Mesodermal cell (in vitro differentiated cells): ENCODE results near the gene KIAA2012.

Experiments
- H3K27ac ChIP-seq: 2 replicates; pipeline ENCODE4 v1.7.0; 2013; ENCODE audit warnings: mild to moderate bottlenecking, low read depth, low read length, moderate library complexity; ENCODE audit not compliant: severe bottlenecking
- H3K36me3 ChIP-seq: 2 replicates; pipeline ENCODE4 v1.7.1; 2013; ENCODE audit warnings: mild to moderate bottlenecking, low read length, moderate library complexity; ENCODE audit not compliant: control insufficient read depth, insufficient read depth
- H3K4me1 ChIP-seq: one replicate; pipeline ENCODE4 v1.7.1; 2013; ENCODE audit warnings: mild to moderate bottlenecking, low read length; ENCODE audit not compliant: insufficient read depth, control insufficient read depth, poor library complexity, severe bottlenecking
- H3K4me3 ChIP-seq: 2 replicates; pipeline ENCODE4 v1.7.0; 2013; ENCODE audit warnings: low read length, control low read depth, mild to moderate bottlenecking; ENCODE audit not compliant: insufficient read depth, poor library complexity, severe bottlenecking; ENCODE audit errors: extremely low read depth
- H3K9me3 ChIP-seq: 2 replicates; pipeline ENCODE4 v1.7.1; 2013; ENCODE audit warnings: mild to moderate bottlenecking, low read length, moderate library complexity; ENCODE audit not compliant: control insufficient read depth
- WGBS, 2 experiments: methylation state at CpG; one replicate each; pipeline ENCODE4 v1.1.5; 2013; ENCODE audit warnings: missing lambda C conversion rate in 2 of 2; ENCODE audit not compliant: insufficient coverage in 2 of 2; 5-methylcytosine and 5-hydroxymethylcytosine counted together

The KIAA2012 gene

GRCh38 chr2:202114291-202114690, 41.2 kb downstream of the KIAA2012 start:
- H3K4me3 ChIP-seq: no peak overlapping the region
- WGBS, 2 experiments: 100% methylated on average over 1 of the region's 1 CpG; no CpG with 5 or more reads in 1 of the 2 experiments
- no peak overlapping the region for H3K27ac ChIP-seq
- H3K4me1 ChIP-seq: peaks cover 3% of the 10 kb centered on the region
- no peaks in the 10 kb centered on the region for H3K9me3 ChIP-seq
- H3K36me3 ChIP-seq: no peaks in the 10 kb centered on the region

GRCh38 chr2:202114795-202115194, 41.7 kb downstream of the KIAA2012 start:
- no peak overlapping the region for H3K27ac ChIP-seq
- H3K4me1 ChIP-seq: peaks cover 3% of the 10 kb centered on the region
- no peak overlapping the region for H3K4me3 ChIP-seq
- no peaks in the 10 kb centered on the region for H3K9me3 ChIP-seq
- no peaks in the 10 kb centered on the region for H3K36me3 ChIP-seq
- WGBS, 2 experiments: no CpG with 5 or more reads among the region's 1 CpG

DNA sequence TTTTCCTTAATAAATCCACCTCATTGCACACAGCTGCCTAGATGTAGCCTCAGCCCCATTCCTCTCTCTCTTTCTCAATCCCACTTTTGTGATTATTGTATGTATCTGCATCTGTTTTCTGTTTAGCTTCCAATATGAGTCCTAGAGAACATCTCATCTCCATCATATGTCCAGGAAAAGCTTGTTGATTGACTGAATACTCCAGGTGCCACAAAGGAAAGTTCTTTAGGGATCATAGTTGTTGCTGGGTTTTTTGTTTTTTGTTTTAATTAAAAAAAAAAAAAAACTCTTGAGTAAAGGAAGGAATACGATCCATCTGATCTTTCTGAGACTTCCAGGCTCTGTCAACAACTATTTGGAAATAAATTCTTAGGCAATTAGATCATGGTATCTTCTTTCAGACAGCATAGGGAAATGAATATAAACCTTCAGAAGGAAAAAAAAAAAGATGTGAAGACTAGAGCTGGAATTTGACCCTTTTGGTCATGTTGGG, 42.5 kb downstream of the KIAA2012 start:
- H3K36me3 ChIP-seq: no peaks in the 10 kb centered on the region
- peaks cover 3% of the 10 kb centered on the region for H3K4me1 ChIP-seq
- H3K4me3 ChIP-seq: no peak overlapping the region
- peaks cover 5% of the 10 kb centered on the region for H3K9me3 ChIP-seq
- 60% methylated on average over 1 of the region's 1 CpG; no CpG with 5 or more reads in 1 of the 2 experiments for WGBS, 2 experiments
- peak overlapping the region; percentile 4 for H3K27ac ChIP-seq

DNA sequence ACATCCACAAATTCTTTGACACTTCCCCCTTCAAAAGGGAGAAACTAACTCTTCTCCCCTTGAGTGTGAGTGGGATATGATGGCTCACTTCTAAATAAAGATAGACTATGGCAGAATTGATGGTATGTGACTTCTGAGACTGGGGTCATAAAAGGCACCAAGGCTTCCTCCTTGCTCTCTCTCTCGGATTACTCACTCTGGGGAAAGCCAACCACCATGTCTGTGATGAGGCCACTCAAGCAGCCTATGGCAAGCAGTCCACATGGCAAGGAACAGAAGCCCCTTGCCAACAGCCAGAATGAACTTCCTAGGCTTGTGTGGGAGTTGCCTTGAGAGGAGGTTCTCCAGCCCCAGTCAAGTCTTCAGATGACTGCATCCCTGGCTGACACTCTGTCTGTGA, 43.6 kb downstream of the KIAA2012 start:
- no peak overlapping the region for H3K4me3 ChIP-seq
- peaks cover 3% of the 10 kb centered on the region for H3K4me1 ChIP-seq
- H3K9me3 ChIP-seq: peaks cover 5% of the 10 kb centered on the region
- WGBS, 2 experiments: 100% methylated on average over 1 of the region's 1 CpG; no CpG with 5 or more reads in 1 of the 2 experiments
- H3K36me3 ChIP-seq: no peaks in the 10 kb centered on the region
- no peak overlapping the region for H3K27ac ChIP-seq

DNA sequence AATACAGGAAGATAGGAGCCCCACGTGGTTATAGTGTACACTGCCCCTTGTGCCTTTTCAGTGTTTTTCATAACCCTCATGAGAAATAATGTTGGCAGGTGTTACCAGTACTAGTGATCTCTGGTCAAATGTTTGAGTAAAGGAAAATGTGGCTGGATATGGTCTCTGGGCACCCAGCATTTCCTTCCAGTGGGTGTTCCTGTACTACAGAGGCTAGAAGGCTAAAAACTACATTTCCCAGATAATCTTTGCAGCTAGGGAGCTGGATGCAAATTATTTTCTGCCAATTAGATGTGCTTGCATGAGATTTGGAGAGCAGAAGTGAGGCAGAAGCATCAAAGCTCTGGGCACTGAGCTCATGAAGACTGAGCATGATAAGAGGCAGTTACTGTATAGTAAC, 45.1 kb downstream of the KIAA2012 start:
- no CpG with 5 or more reads among the region's 1 CpG for WGBS, 2 experiments
- Histone ChIP-seq H3K4me1 (peaks cover 3% of the 10 kb centered on the region), H3K4me3 (no peak overlapping the region), H3K9me3 (peaks cover 5% of the 10 kb centered on the region), H3K36me3 (no peaks in the 10 kb centered on the region), H3K27ac (no peak overlapping the region)

DNA sequence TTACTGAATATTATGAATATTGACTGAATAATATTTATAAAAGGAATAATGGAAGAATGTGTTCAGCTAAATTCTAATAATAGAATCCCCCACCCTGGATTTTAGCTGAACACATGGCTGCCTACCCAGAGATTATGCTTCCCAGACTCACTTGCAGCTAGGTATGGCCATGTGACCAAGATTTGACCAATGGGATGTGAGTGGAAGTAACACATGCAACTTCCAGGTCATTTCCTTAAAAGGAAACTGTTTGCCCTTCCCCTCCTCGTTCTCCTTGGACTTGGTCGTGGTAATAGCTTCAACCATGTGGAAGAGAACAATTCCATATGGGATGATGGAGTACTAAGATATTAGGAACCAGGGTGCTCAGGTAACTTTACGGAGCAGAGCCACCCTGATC, 47.8 kb downstream of the KIAA2012 start:
- 95 to 100% methylated on average over 2 to 3 of the region's 3 CpGs for WGBS, 2 experiments
- H3K36me3 ChIP-seq: no peaks in the 10 kb centered on the region
- H3K27ac ChIP-seq: no peak overlapping the region
- H3K4me3 ChIP-seq: no peak overlapping the region
- H3K4me1 ChIP-seq: no peaks in the 10 kb centered on the region
- peaks cover 5% of the 10 kb centered on the region for H3K9me3 ChIP-seq

DNA sequence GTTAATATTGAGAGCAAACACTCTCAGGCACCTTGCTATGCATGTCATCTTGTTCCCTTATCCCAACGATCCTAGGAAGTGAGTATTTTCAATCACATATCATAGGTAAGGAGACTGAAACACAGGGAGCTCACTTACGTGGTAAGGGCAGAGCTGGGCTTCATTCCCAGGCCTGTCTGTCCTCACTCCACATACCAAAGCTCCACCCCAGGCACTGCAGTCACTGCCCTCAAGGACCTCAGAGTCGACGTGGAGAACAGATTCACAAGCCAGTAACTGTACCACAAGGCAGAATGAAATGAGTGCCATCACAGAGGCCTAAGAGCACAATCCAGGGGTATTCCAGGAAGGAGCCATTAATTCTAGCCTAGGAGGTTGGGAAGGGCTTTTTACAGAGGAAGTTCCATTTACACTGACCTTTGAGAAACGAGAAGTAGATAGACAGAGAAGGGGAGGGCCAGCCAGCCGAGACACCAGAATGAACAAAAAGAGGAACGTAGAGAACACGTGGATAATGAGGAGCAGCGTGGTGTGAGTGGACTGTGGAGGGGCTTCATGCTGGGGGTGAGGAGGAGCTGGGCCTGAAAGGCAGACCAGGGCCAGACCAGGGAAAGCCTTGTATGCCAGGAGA, 48.6 kb downstream of the KIAA2012 start:
- WGBS, 2 experiments: 82 to 94% methylated on average over 6 to 8 of the region's 9 CpGs
- H3K27ac ChIP-seq: no peak overlapping the region
- H3K4me1 ChIP-seq: no peaks in the 10 kb centered on the region
- H3K9me3 ChIP-seq: peaks cover 5% of the 10 kb centered on the region
- no peaks in the 10 kb centered on the region for H3K36me3 ChIP-seq
- no peak overlapping the region for H3K4me3 ChIP-seq

GRCh38 chr2:202122163-202122540, 49.1 kb downstream of the KIAA2012 start:
- Histone ChIP-seq H3K9me3 (peaks cover 5% of the 10 kb centered on the region), H3K4me3 (no peak overlapping the region), H3K36me3 (no peaks in the 10 kb centered on the region), H3K27ac (no peak overlapping the region), H3K4me1 (no peaks in the 10 kb centered on the region)
- 75 to 97% methylated on average over 2 to 3 of the region's 4 CpGs for WGBS, 2 experiments

DNA sequence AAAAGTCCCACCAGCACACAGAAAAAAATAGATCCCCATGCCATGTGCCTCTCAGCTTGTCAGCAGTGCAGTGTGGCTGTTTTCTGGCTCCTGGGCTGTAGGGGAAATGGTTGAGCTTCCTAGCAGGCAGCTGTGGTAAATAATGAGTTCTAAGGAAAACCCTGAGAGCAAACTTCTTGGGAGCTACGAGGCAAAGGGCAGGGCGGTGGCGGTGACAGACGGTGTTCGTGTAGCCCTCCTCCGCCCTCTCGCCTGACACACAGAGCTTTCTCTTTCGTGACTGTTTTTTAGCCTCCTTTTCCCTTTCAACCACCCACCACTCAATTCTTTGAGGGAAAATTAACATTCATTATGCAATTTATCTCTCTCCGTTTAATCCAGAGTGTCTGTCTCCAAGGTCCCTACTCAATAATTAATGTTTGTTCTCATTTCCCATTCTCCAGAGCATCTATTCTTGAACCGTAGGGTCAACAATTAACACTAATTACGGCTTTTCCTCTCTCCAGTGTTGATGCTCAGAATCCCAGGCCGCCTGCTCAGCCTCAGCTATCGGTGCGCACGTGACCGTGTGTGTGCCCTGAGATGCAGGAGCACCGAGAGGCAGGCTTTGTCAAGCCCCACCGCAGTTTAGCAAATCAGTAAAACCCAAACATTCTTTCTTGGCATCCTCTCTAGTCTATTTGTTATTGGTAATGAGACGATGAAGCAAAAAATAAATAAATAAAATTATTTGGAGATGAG, 50.1 kb downstream of the KIAA2012 start:
- WGBS, 2 experiments: 65 to 75% methylated on average over 16 of the region's 19 CpGs
- Histone ChIP-seq H3K4me1 (no peaks in the 10 kb centered on the region), H3K27ac (peak overlapping the region; percentile 0), H3K36me3 (no peaks in the 10 kb centered on the region), H3K9me3 (peaks cover 5% of the 10 kb centered on the region), H3K4me3 (no peak overlapping the region)

DNA sequence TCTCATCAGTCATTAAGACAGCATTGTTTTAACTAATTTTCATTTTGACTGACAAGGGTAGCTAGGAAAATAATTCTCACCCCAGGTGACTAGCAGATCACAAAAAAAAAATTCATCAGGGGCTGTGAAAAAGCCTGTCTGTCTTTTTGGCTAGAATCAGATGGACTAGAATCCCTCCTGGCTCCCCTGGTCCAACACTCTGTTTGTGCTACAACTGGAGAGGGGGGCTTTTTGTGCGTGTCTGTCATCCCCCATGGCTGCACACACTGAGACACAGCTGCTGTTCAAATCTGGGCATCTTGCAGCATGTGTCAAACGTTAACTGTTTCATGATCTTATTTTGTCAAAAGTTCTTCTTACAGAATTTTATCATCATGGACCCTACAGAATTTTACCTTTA, 51.2 kb downstream of the KIAA2012 start:
- 86 to 97% methylated on average over 2 of the region's 2 CpGs for WGBS, 2 experiments
- Histone ChIP-seq H3K27ac (no peak overlapping the region), H3K4me1 (no peaks in the 10 kb centered on the region), H3K4me3 (no peak overlapping the region), H3K36me3 (no peaks in the 10 kb centered on the region), H3K9me3 (peaks cover 5% of the 10 kb centered on the region)
